Nephron (organoid): ENCODE data around the gene UBE2J1.

ENCODE experiments used
- H3K27ac Mint-ChIP-seq, 3 experiments: 2 replicates each; pipeline ENCODE4 v1.8.0; 2020; ENCODE audit warnings: mixed read lengths in 3 of 3, mild to moderate bottlenecking in 2 of 3, moderate library complexity in 1 of 3
- H3K27me3 Mint-ChIP-seq: 2 replicates; pipeline ENCODE4 v1.8.0; 2021; ENCODE audit warnings: low read depth, mild to moderate bottlenecking, moderate library complexity, mixed read lengths
- H3K36me3 Mint-ChIP-seq: 2 replicates; pipeline ENCODE4 v1.8.0; 2020; ENCODE audit warnings: low read depth, mixed read lengths
- H3K4me1 Mint-ChIP-seq: 2 replicates; pipeline ENCODE4 v1.8.0; 2020; ENCODE audit warnings: mixed read lengths
- H3K4me3 Mint-ChIP-seq, 3 experiments: 2 replicates each; pipeline ENCODE4 v1.8.0; 2020; ENCODE audit warnings: mild to moderate bottlenecking in 3 of 3, mixed read lengths in 3 of 3, moderate library complexity in 2 of 3
- H3K9me3 Mint-ChIP-seq: 2 replicates; pipeline ENCODE4 v1.8.0; 2020; ENCODE audit warnings: mixed read lengths
- CTCF ChIP-seq, 3 experiments: fragments of 200-600 bp; sonication (generic); IDR thresholded peaks; one replicate each; pipeline ENCODE4 v1.5.0; 2021; ENCODE audit warnings: antibody characterized with exemption in 3 of 3; ENCODE audit not compliant: unreplicated experiment in 3 of 3

The UBE2J1 gene

GRCh38 chr6:89359561-89359960 is 7.0 kb upstream of the UBE2J1 start:
- no peaks in the 10 kb centered on the region for H3K36me3 Mint-ChIP-seq
- no peak overlapping the region for H3K4me3 Mint-ChIP-seq
- H3K27me3 Mint-ChIP-seq = peaks cover 6% of the 10 kb centered on the region
- TF ChIP-seq CTCF (IDR thresholded peaks at IDR 0.05; ENCODE audit: unreplicated experiment in 3 of 3) = no peak
- H3K9me3 Mint-ChIP-seq = no peaks in the 10 kb centered on the region
- H3K4me1 Mint-ChIP-seq = peaks cover 6% of the 10 kb centered on the region
- no peak overlapping the region for H3K27ac Mint-ChIP-seq

- H3K27me3 Mint-ChIP-seq = peaks cover 6% of the 10 kb centered on the region
- H3K36me3 Mint-ChIP-seq = no peaks in the 10 kb centered on the region
- H3K27ac Mint-ChIP-seq = no peak overlapping the region
- peaks cover 17% of the 10 kb centered on the region for H3K4me1 Mint-ChIP-seq
- TF ChIP-seq CTCF (IDR thresholded peaks at IDR 0.05; ENCODE audit: unreplicated experiment in 3 of 3) = no peak
- H3K4me3 Mint-ChIP-seq = peak overlapping the region in 1 of 3 experiments; percentile 22
- H3K9me3 Mint-ChIP-seq = no peaks in the 10 kb centered on the region
These were observed 4.9 kb upstream of the UBE2J1 start for GRCh38 chr6:89357390-89357789.

- Mint-ChIP-seq H3K9me3 (no peaks in the 10 kb centered on the region), H3K27ac (no peak overlapping the region), H3K4me3 (no peak overlapping the region), H3K4me1 (peaks cover 18% of the 10 kb centered on the region), H3K27me3 (peaks cover 6% of the 10 kb centered on the region), H3K36me3 (no peaks in the 10 kb centered on the region)
- no peak for TF ChIP-seq CTCF (IDR thresholded peaks at IDR 0.05; ENCODE audit: unreplicated experiment in 3 of 3)
These were observed 4.2 kb upstream of the UBE2J1 start for GRCh38 chr6:89356642-89357170.

GRCh38 chr6:89355511-89356194 is 3.1 kb upstream of the UBE2J1 start:
- no peak overlapping the region for H3K27ac Mint-ChIP-seq
- peaks cover 26% of the 10 kb centered on the region for H3K4me1 Mint-ChIP-seq
- H3K4me3 Mint-ChIP-seq = peak overlapping the region in 2 of 3 experiments; percentile 47 to 56
- no peaks in the 10 kb centered on the region for H3K36me3 Mint-ChIP-seq
- H3K27me3 Mint-ChIP-seq = peaks cover 6% of the 10 kb centered on the region
- H3K9me3 Mint-ChIP-seq = no peaks in the 10 kb centered on the region
- no peak for TF ChIP-seq CTCF (IDR thresholded peaks at IDR 0.05; ENCODE audit: unreplicated experiment in 3 of 3)

GRCh38 chr6:89353702-89354392 is 1.3 kb upstream of the UBE2J1 start:
- no peaks in the 10 kb centered on the region for H3K9me3 Mint-ChIP-seq
- TF ChIP-seq CTCF (IDR thresholded peaks at IDR 0.05; ENCODE audit: unreplicated experiment in 3 of 3) = no peak
- H3K27ac Mint-ChIP-seq = peak overlapping the region; percentile 93 to 98 (median 95)
- peaks cover 44% of the 10 kb centered on the region for H3K4me1 Mint-ChIP-seq
- peaks cover 7% of the 10 kb centered on the region for H3K36me3 Mint-ChIP-seq
- H3K27me3 Mint-ChIP-seq = peaks cover 6% of the 10 kb centered on the region
- H3K4me3 Mint-ChIP-seq = peak overlapping the region; percentile 75 to 91 (median 85)
